ENCODE measurements around the gene CEP57. TPM values are rescaled to one million over a fixed set of nuclear protein-coding genes. Genes with fewer than 3 reads are reported as not detected.

Gene CEP57
- total RNA-seq, 2 donors from 2014 or later = 23.6 to 26.3 TPM

GRCh38 chr11:95795627-95796295, 5.5 kb downstream of the CEP57 start:
- no peak for ATAC-seq (ENCODE audit: insufficient number of reproducible peaks, low FRiP score, low read depth)
- no peak for TF ChIP-seq CTCF (IDR thresholded peaks at IDR 0.05)
- Histone ChIP-seq H3K4me3 (no peak overlapping the region), H3K9me3 (no peaks in the 10 kb centered on the region), H3K4me1 (ENCODE audit: control insufficient read depth in 1 of 2, low read depth in 2 of 2) (peaks cover 0 to 15% of the 10 kb centered on the region in 2 donors), H3K27ac (no peak overlapping the region), H3K36me3 (peaks cover 6% of the 10 kb centered on the region), H3K27me3 (replicated peaks; ENCODE audit: insufficient read depth) (no peaks in the 10 kb centered on the region)
- no peak for DNase-seq (ENCODE audit: low spot score)

- H3K4me3 ChIP-seq = no peak overlapping the region
- DNase-seq (ENCODE audit: low spot score) (no peak), ATAC-seq (ENCODE audit: insufficient number of reproducible peaks, low FRiP score, low read depth) (no peak)
- peaks cover 0 to 10% of the 10 kb centered on the region in 2 donors for H3K4me1 ChIP-seq (ENCODE audit: control insufficient read depth in 1 of 2, low read depth in 2 of 2)
- no peak overlapping the region for H3K27ac ChIP-seq
- no peak for TF ChIP-seq CTCF (IDR thresholded peaks at IDR 0.05)
- no peaks in the 10 kb centered on the region for H3K27me3 ChIP-seq (replicated peaks; ENCODE audit: insufficient read depth)
- no peaks in the 10 kb centered on the region for H3K9me3 ChIP-seq
- H3K36me3 ChIP-seq = peaks cover 6% of the 10 kb centered on the region
These were observed 6.2 kb downstream of the CEP57 start for GRCh38 chr11:95796501-95796900.

GRCh38 chr11:95799546-95799945, 9.2 kb downstream of the CEP57 start:
- H3K27ac ChIP-seq = no peak overlapping the region
- peaks cover 6% of the 10 kb centered on the region for H3K36me3 ChIP-seq
- H3K9me3 ChIP-seq = no peaks in the 10 kb centered on the region
- H3K4me3 ChIP-seq = no peak overlapping the region
- no peak for DNase-seq (ENCODE audit: low spot score)
- no peaks in the 10 kb centered on the region for H3K27me3 ChIP-seq (replicated peaks; ENCODE audit: insufficient read depth)
- TF ChIP-seq CTCF (IDR thresholded peaks at IDR 0.05) = no peak
- no peaks in the 10 kb centered on the region for H3K4me1 ChIP-seq (ENCODE audit: control insufficient read depth in 1 of 2, low read depth in 2 of 2)
- no peak for ATAC-seq (ENCODE audit: insufficient number of reproducible peaks, low FRiP score, low read depth)

GRCh38 chr11:95800438-95800837, 10.1 kb downstream of the CEP57 start:
- no peak for DNase-seq (ENCODE audit: low spot score)
- TF ChIP-seq CTCF (IDR thresholded peaks at IDR 0.05) = no peak
- no peaks in the 10 kb centered on the region for H3K9me3 ChIP-seq

GRCh38 chr11:95802806-95803205, 12.5 kb downstream of the CEP57 start:
- Histone ChIP-seq H3K4me3 (no peak overlapping the region), H3K27ac (no peak overlapping the region), H3K36me3 (peaks cover 14% of the 10 kb centered on the region), H3K4me1 (ENCODE audit: control insufficient read depth in 1 of 2, low read depth in 2 of 2) (no peaks in the 10 kb centered on the region), H3K27me3 (replicated peaks; ENCODE audit: insufficient read depth) (no peaks in the 10 kb centered on the region), H3K9me3 (no peaks in the 10 kb centered on the region)
- DNase-seq (ENCODE audit: low spot score) (no peak), ATAC-seq (ENCODE audit: insufficient number of reproducible peaks, low FRiP score, low read depth) (no peak)
- no peak for TF ChIP-seq CTCF (IDR thresholded peaks at IDR 0.05)

More at GRCh38 chr11:95800438-95800837, 10.1 kb downstream of the CEP57 start:
- ATAC-seq (ENCODE audit: insufficient number of reproducible peaks, low FRiP score, low read depth) = no peak
- Histone ChIP-seq H3K4me3 (no peak overlapping the region), H3K27me3 (replicated peaks; ENCODE audit: insufficient read depth) (no peaks in the 10 kb centered on the region), H3K27ac (no peak overlapping the region), H3K36me3 (peaks cover 6% of the 10 kb centered on the region), H3K4me1 (ENCODE audit: control insufficient read depth in 1 of 2, low read depth in 2 of 2) (no peaks in the 10 kb centered on the region)

All from thoracic aorta (tissue), 2 donors.